HL-60 (cell line): ENCODE results near the gene BPIFB6.

Experiments
- CTCF ChIP-seq: IDR thresholded peaks from one replicate; pipeline ENCODE4 v1.5.1; 2011; ENCODE audit warnings: low read length, control low read depth, inconsistent platforms; ENCODE audit not compliant: insufficient read depth
- GABPA ChIP-seq: IDR thresholded peaks from 2 replicates; pipeline ENCODE4 v1.6.1; 2012; ENCODE audit warnings: low read depth
- POLR2AphosphoS5 ChIP-seq: IDR thresholded peaks from 2 replicates; pipeline ENCODE4 v1.6.1; 2012; ENCODE audit warnings: low read depth
- REST ChIP-seq: IDR thresholded peaks from 2 replicates; pipeline ENCODE4 v1.6.1; 2012; ENCODE audit warnings: low read depth; ENCODE audit not compliant: insufficient replicate concordance

GRCh38 chr20:33026779-33027759 is 4.4 kb upstream of the BPIFB6 start:
- TF ChIP-seq CTCF (no peak), POLR2AphosphoS5 (no peak), GABPA (no peak), REST (no peak)
